Measurements from ENCODE around the gene SART1.
"Not testable (repeated sequence)": the region's sequence is repeated elsewhere in the genome, so short reads cannot be mapped to it uniquely, and the experiment has no call there.

Gene SART1

DNA sequence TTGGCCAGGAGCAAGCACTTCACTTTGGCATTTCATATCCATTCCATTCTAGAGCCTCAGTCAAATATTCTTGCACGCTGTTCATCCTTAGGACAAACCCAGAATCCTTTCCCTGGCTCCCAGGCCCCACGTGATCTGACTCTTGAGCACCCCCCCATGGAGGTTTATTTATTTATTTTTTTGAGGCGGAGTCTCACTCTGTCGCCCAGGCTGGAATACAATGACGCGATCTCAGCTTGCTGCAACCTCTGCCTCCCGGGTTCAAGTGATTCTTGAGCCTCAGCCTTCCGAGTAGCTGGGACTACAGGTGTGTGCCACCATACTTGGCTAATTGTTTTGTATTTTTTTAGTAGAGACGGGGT is 29.0 kb upstream of the SART1 start:
- no peak for DNase-seq

GRCh38 chr11:65934014-65934413 is 27.5 kb upstream of the SART1 start:
- DNase-seq = no peak

GRCh38 chr11:65937766-65938165 is 23.8 kb upstream of the SART1 start:
- DNase-seq = no peak

DNA sequence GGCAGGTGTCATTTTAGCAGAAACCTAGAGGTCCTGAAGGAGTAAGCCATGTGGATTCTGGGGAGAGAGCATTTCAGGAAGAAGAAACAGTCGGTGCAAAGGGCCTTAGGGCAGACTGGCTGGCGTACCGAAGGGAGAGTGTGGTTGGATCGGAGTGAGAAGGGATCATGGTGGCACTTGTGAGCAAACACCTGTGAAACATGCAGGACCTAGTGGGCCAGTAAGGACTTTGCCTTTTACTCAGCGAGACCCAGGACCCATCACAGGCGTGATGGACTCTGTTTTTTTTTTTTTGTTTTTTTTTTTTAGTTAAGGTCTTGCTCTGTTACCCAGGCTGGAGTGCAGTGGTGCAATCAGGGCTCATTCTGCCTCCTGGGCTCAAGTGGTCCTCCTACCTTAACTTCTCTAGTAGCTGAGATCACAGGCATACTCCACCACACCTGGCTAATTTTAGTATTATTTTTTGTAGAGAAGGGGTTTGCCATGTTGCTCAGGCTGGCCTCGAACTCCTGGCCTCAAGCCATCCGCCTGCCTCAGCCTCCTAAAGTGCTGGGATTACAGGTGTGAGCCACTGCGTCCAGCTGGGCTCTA is 19.7 kb upstream of the SART1 start:
- no peak for DNase-seq

DNA sequence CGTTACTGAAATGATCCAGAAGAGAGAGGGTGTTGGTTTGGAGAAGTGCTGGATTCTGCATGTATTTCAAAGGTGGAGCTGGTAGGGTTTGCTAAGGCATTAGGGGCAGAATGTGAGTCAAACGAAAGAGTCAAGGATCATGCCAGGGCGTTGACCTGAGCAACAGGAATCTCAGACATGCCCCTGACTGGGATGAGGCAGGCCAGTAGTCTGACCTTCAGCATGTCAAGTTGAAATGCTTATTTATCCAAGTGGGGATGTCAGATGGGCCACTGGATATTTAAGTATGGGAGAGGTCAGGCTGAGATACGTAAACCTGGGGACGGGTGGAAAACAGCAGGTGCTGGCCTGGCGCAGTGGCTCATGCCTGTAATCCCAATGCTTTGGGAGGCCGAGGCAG is 19.0 kb upstream of the SART1 start:
- DNase-seq = no peak

GRCh38 chr11:65944191-65944590 is 17.3 kb upstream of the SART1 start:
- no peak for DNase-seq

DNA sequence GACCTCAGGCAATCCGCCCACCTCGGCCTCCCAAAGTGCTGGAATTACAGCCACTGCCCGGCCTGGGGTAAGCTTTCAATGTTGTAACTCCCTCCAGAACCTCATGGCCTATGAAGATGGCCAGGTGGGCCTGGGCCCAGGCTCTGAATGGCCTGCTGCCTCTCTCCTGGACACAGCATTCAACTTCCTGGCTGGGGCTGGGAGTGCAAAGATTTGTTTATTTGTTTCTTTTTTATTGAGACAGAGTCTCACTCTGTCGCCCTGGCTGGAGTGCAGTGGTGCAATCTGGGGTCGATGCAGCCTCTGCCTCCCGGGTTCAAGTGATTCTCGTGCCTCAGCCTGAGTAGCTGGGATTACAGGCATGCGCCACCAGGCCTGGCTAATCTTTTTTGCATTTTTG is 16.8 kb upstream of the SART1 start:
- no peak for DNase-seq

- DNase-seq = no peak
These were observed 16.1 kb upstream of the SART1 start, which contains the start of gene TSGA10IP for GRCh38 chr11:65945430-65945911. TSGA10IP (plus strand) TSS chr11:65945480; CDS start chr11:65945676, 196 bp downstream.

DNA sequence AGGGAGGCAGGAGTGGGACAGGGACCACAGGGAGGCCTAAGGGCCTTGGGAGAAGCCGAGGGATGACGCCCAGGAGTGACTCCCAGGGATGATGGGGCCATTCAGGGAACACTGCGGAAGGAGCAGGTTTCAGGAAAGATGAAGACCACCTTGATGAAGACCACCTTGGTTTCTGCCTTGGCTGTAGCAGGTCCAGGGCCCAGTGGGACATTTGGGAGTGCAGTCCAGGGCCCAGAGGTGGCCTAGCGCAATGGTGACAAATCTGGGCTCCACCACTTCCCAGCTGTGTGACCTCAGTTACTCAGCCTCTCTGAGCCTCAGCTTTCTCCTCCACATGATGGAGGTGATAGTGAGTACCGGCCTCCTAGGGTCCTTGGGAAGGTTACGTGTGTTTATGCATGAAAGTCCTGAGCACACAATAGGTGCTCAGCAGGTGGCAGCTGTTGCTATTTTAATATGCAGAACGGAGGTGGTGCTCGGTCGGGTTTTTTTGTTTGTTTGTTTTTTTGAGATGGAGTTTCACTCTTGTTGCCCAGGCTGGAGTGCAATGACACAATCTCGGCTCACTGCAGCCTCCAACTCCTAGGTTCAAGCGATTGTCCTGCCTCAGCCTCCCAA is 15.5 kb upstream of the SART1 start:
- no peak for DNase-seq

DNA sequence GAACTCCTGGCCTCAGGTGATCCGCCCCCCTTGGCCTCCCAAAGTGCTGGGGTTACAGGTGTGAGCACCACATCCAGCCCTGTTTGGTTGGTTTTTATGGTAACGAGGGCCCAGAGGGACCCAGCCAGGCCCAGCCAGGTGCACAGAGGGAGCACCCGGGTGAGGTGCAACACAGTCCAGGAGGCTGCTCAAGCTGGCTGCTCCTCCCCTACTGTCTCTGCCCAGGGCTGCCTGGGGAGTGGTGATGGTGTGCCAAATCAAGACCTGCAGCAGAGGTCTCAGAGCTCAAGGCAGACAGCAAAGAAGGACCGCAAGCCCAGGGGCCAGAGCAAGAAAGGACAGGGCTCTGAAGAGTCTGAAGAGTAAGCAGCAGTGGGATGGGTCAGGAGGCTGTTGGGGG is 14.9 kb upstream of the SART1 start:
- no peak for DNase-seq

GRCh38 chr11:65947133-65947532 is 14.4 kb upstream of the SART1 start:
- DNase-seq = no peak

DNA sequence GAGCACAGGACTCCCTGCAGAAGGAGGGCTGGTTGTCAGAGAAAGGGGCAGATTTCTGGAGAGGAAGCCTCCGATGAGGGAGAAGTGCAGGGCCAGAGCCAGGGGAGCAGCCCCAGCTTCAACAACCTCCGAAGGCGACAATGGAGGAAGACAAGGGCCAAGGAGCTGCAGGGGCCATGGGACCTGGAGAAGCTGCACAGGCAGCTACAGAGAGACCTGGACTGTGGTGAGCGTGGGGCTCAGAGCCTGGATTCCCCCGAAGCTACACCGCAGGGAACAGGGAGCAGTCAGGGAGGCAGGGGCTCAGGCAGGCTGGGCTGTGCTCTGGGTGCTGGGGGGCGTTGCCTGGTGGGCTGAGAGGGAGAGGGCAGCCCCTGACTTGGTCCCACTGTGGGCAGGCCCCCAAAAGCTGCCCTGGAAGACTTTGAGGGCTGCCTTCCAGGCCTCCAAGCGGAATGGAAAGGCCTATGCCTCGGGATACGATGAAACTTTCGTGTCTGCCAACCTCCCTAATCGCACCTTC is 13.9 kb upstream of the SART1 start:
- DNase-seq = no peak

DNA sequence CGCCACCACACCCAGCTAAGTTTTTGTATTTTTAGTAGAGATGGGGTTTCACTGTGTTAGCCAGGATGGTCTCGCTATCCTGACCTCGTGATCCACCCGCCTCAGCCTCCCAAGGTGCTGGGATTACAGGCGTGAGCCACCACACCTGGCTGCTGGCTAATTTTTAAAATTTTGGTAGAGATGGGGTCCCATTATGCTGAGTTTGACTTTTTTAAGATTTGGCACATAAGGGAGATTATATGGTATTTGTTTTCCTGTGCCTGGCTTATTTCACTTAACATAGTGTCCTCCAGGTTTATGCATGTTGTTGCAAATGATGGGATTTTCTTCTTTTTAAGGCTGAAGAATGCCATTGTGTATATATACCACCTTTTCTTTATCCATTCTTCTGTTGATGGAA is 10.8 kb upstream of the SART1 start:
- DNase-seq = not testable (repeated sequence)

DNA sequence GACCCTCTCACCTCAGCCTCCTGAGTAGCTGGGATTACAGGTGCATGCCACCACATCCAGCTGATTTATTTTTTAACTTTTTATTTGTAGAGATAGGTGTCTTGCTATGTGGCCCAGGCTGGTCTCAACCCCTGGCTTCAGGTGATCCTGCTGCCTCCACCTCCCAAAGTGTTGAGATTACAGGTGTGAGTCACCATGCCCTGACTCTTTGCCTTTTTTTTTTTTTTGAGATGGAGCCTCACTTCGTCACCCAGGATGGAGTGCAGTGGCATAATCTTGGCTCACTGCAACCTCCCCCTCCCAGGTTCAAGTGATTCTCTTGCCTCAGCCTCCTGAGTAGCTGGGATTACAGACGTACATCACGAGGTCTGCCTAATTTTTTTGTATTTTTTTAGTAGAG is 9.9 kb upstream of the SART1 start:
- not testable (repeated sequence) for DNase-seq

DNA sequence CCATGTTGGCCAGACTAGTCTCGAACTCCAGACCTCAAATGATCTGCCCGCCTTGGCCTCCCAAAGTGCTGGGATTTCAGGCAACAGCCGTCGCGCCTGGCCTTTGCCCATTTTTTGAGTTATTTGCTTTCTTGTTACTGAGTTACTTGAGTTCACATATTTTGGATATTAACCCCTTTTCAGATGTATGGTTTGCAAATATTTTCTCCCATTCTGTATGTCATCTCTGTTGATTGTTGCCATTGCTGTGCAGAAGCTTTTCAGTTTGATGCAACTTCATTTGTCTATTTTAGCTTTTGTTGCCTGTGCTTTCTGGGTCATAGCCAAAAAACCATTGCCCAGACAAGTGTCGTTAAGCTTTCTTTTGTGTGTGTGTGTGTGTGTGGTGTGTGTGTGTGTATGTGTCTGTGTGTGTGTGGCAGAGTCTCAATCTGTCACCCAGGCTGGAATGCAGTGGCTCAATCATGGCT is 9.4 kb upstream of the SART1 start:
- DNase-seq = no peak

- no peak for DNase-seq
These were observed 8.1 kb upstream of the SART1 start for GRCh38 chr11:65953471-65953870.

- DNase-seq = no peak
These were observed 6.8 kb upstream of the SART1 start for GRCh38 chr11:65954771-65955170.

- no peak for DNase-seq
These were observed 3.2 kb upstream of the SART1 start for GRCh38 chr11:65958291-65958690.

DNA sequence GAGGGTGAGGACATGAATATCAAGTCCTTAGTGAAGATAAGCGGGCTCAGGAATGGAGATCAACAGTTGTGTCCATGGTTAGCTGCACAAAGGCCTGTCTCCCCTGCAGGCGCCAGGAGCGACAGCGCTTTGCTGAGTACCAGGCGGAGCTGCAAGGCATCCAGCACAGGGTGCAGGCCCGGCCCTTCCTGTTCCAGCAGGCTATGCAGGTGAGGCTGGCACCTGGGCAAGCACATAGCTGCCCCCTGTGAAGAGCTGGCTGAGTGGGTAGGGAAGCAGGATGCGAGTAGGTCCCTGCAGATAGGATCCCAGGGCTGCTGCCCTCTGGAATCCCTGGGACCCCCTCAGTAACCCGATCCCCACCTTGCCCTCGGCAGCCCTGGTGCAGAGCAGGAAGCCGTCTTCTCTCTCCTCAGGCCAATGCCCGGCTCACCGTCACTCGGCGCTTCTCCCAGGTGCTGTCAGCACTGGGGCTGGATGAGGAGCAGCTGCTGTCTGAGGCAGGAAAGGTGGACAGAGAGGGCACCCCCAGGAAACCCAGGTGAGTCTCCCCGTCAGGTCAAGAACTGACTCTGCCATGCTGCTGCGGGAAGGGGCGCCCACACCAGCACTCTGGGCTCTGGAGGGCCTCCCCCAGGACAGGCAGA is 2.6 kb upstream of the SART1 start:
- DNase-seq = no peak

GRCh38 chr11:65960824-65961266 is 689 bp upstream of the SART1 start:
- no peak for DNase-seq

- DNase-seq = no peak
These were observed 619 bp downstream of the SART1 start for GRCh38 chr11:65962141-65962564.

GRCh38 chr11:65964906-65965305 is 3.4 kb downstream of the SART1 start:
- no peak for DNase-seq

GRCh38 chr11:65965986-65966762 is 4.6 kb downstream of the SART1 start:
- no peak for DNase-seq
